ENCODE data around the gene MED19.

The MED19 gene

GRCh38 chr11:57745206-57745605 lies 33.2 kb upstream of the MED19 start:
- H3K4me3 ChIP-seq (ENCODE audit: low read depth, low read length), result no peak overlapping the region
- no peak for DNase-seq (ENCODE audit: low read depth)
- TF ChIP-seq CTCF (conservative IDR thresholded peaks at IDR 0.05; ENCODE audit: low read depth, low read length), result no peak

GRCh38 chr11:57744357-57744756 lies 32.3 kb upstream of the MED19 start:
- no peak for TF ChIP-seq CTCF (conservative IDR thresholded peaks at IDR 0.05; ENCODE audit: low read depth, low read length)
- no peak for DNase-seq (ENCODE audit: low read depth)
- H3K4me3 ChIP-seq (ENCODE audit: low read depth, low read length), result no peak overlapping the region

- TF ChIP-seq CTCF (conservative IDR thresholded peaks at IDR 0.05; ENCODE audit: low read depth, low read length), result no peak
- DNase-seq (ENCODE audit: low read depth), result no peak
- peak overlapping the region; percentile 76 for H3K4me3 ChIP-seq (ENCODE audit: low read depth, low read length)
These were observed 30.1 kb upstream of the MED19 start for GRCh38 chr11:57742087-57742452.

GRCh38 chr11:57741132-57742086 lies 29.4 kb upstream of the MED19 start, which contains the start of gene SELENOH:
TSS of gene SELENOH (plus strand) at chr11:57741491. CDS start at chr11:57741596, 105 bp downstream.
- no peak for TF ChIP-seq CTCF (conservative IDR thresholded peaks at IDR 0.05; ENCODE audit: low read depth, low read length)
- H3K4me3 ChIP-seq (ENCODE audit: low read depth, low read length), result peak within 1 kb of the TSS; percentile 76
- peak; percentile 99 for DNase-seq (ENCODE audit: low read depth)

GRCh38 chr11:57735619-57736298 lies 23.7 kb upstream of the MED19 start:
- TF ChIP-seq CTCF (conservative IDR thresholded peaks at IDR 0.05; ENCODE audit: low read depth, low read length), result no peak
- peak; percentile 9 for DNase-seq (ENCODE audit: low read depth)
- no peak overlapping the region for H3K4me3 ChIP-seq (ENCODE audit: low read depth, low read length)

- DNase-seq (ENCODE audit: low read depth), result no peak
- no peak overlapping the region for H3K4me3 ChIP-seq (ENCODE audit: low read depth, low read length)
- no peak for TF ChIP-seq CTCF (conservative IDR thresholded peaks at IDR 0.05; ENCODE audit: low read depth, low read length)
These were observed 20.6 kb upstream of the MED19 start for GRCh38 chr11:57732661-57733060.
